ENCODE data around the gene RAB6B.

The RAB6B gene

GRCh38 chr3:133863911-133864310, 31.8 kb downstream of the RAB6B start:
- peaks cover 6% of the 10 kb centered on the region for H3K27me3 Mint-ChIP-seq (ENCODE audit: low read depth, poor library complexity)
- H3K4me1 Mint-ChIP-seq, result peaks cover 18% of the 10 kb centered on the region
- H3K4me3 Mint-ChIP-seq, result no peak overlapping the region
- no peak overlapping the region for H3K27ac Mint-ChIP-seq
- no peaks in the 10 kb centered on the region for H3K36me3 Mint-ChIP-seq (ENCODE audit: low read depth)
- no peaks in the 10 kb centered on the region for H3K9me3 Mint-ChIP-seq
- no peak for TF ChIP-seq CTCF (IDR thresholded peaks at IDR 0.05)
- no peak for DNase-seq

- H3K27me3 Mint-ChIP-seq (ENCODE audit: low read depth, poor library complexity), result no peaks in the 10 kb centered on the region
- TF ChIP-seq CTCF (IDR thresholded peaks at IDR 0.05), result no peak
- no peaks in the 10 kb centered on the region for H3K36me3 Mint-ChIP-seq (ENCODE audit: low read depth)
- peaks cover 14% of the 10 kb centered on the region for H3K4me1 Mint-ChIP-seq
- H3K4me3 Mint-ChIP-seq, result no peak overlapping the region
- H3K9me3 Mint-ChIP-seq, result no peaks in the 10 kb centered on the region
- DNase-seq, result no peak
- no peak overlapping the region for H3K27ac Mint-ChIP-seq
These were observed 33.5 kb downstream of the RAB6B start for GRCh38 chr3:133862161-133862560.

GRCh38 chr3:133860519-133860918, 35.2 kb downstream of the RAB6B start:
- Mint-ChIP-seq H3K27ac (no peak overlapping the region), H3K27me3 (ENCODE audit: low read depth, poor library complexity) (no peaks in the 10 kb centered on the region), H3K9me3 (no peaks in the 10 kb centered on the region), H3K4me1 (peaks cover 14% of the 10 kb centered on the region), H3K4me3 (no peak overlapping the region), H3K36me3 (ENCODE audit: low read depth) (no peaks in the 10 kb centered on the region)
- DNase-seq, result no peak
- TF ChIP-seq CTCF (IDR thresholded peaks at IDR 0.05), result no peak

- Mint-ChIP-seq H3K27ac (no peak overlapping the region), H3K27me3 (ENCODE audit: low read depth, poor library complexity) (peaks cover under 1% of the 10 kb centered on the region), H3K9me3 (no peaks in the 10 kb centered on the region), H3K4me1 (peaks cover 13% of the 10 kb centered on the region), H3K4me3 (no peak overlapping the region), H3K36me3 (ENCODE audit: low read depth) (no peaks in the 10 kb centered on the region)
- no peak for TF ChIP-seq CTCF (IDR thresholded peaks at IDR 0.05)
- no peak for DNase-seq
These were observed 36.1 kb downstream of the RAB6B start for GRCh38 chr3:133859381-133860234.

GRCh38 chr3:133857767-133858166, 37.9 kb downstream of the RAB6B start:
- TF ChIP-seq CTCF (IDR thresholded peaks at IDR 0.05), result no peak
- Mint-ChIP-seq H3K4me1 (peaks cover 8% of the 10 kb centered on the region), H3K36me3 (ENCODE audit: low read depth) (no peaks in the 10 kb centered on the region), H3K9me3 (no peaks in the 10 kb centered on the region), H3K27me3 (ENCODE audit: low read depth, poor library complexity) (peaks cover 2% of the 10 kb centered on the region), H3K4me3 (no peak overlapping the region), H3K27ac (peak overlapping the region; percentile 45)
- no peak for DNase-seq

- no peak for DNase-seq
- Mint-ChIP-seq H3K4me1 (peaks cover 11% of the 10 kb centered on the region), H3K4me3 (no peak overlapping the region)
These were observed 39.4 kb downstream of the RAB6B start for GRCh38 chr3:133856316-133856715.

More at GRCh38 chr3:133856316-133856715, 39.4 kb downstream of the RAB6B start:
- TF ChIP-seq CTCF (IDR thresholded peaks at IDR 0.05), result no peak
- Mint-ChIP-seq H3K27ac (no peak overlapping the region), H3K9me3 (peaks cover 3% of the 10 kb centered on the region), H3K36me3 (ENCODE audit: low read depth) (no peaks in the 10 kb centered on the region), H3K27me3 (ENCODE audit: low read depth, poor library complexity) (peaks cover 2% of the 10 kb centered on the region)

All from nephron progenitor cell (in vitro differentiated cells).